Ishikawa (cell line): ENCODE results near the gene REN.

ENCODE experiments used
- CEBPB ChIP-seq: IDR thresholded peaks from 2 replicates; pipeline ENCODE4 v1.6.1; 2012
- CREB1 ChIP-seq: IDR thresholded peaks from 2 replicates; pipeline ENCODE4 v1.6.1; 2012; ENCODE audit warnings: low read depth
- EGR1 ChIP-seq: IDR thresholded peaks from 2 replicates; pipeline ENCODE4 v1.6.1; 2012
- EP300 ChIP-seq: IDR thresholded peaks from 2 replicates; pipeline ENCODE4 v1.6.1; 2012; ENCODE audit warnings: borderline replicate concordance
- FOXM1 ChIP-seq: IDR thresholded peaks from 2 replicates; pipeline ENCODE4 v1.6.1; 2012; ENCODE audit warnings: low read depth, borderline replicate concordance
- NFIC ChIP-seq: IDR thresholded peaks from 2 replicates; pipeline ENCODE4 v1.6.1; 2012
- RAD21 ChIP-seq: IDR thresholded peaks from 2 replicates; pipeline ENCODE4 v1.6.1; 2012; ENCODE audit warnings: low read depth
- TCF12 ChIP-seq: IDR thresholded peaks from 2 replicates; pipeline ENCODE4 v1.6.1; 2012; ENCODE audit warnings: low read depth
- ZBTB7A ChIP-seq: IDR thresholded peaks from 2 replicates; pipeline ENCODE4 v1.6.1; 2012; ENCODE audit warnings: low read depth
- TF ChIP-seq, protein P1 (sequence below): IDR thresholded peaks from 2 replicates; pipeline ENCODE4 v1.6.1; 2012
- TF ChIP-seq, protein P2 (sequence below): IDR thresholded peaks from 2 replicates; pipeline ENCODE4 v1.6.1; 2012; ENCODE audit warnings: low read depth, mild to moderate bottlenecking
- TF ChIP-seq, protein P3 (sequence below): IDR thresholded peaks from 2 replicates; pipeline ENCODE4 v1.6.1; 2012

DNA sequence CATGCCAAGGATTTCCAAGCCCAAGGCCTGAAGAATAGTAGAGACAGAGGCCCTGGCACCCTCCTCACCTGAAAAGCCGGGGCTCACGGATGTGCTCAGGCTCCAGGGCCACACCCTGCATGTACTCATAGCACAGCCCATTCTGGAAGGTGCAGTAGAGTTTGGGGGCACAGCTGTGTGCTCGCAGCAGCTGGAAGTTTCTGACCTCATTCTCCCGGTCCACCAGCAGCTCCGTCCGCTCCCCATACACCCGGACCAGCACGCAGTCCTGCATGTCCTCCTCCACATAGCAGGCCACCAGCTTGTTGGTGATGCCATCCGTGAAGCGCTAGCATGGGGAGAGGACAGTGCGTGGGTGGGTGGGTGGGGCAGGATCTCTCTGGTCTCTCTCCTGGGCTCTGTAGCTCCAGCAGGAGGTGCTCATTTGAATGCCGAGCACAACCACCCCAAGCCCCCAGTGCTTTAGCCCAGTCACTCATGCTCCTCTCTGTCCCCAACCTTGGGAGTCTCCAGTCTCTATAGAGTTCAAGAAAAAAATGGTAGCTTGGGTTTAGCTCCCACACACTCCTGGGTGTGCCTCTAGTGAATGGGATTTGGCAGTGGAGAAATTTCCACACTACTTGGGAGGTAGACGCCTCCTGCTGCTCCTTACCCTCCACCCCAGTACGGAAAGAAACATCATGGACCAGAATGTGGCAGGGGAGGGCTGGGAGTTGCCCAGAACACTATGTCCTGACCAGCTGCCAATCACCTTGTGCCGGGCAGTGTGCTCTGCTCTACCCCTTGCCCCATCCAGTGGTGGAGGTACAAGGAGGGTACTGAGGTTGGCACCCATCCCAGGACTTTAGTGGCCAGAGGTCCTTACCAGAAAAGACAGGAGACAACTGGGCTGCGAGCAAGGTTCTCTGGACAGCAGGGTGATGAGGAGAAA, 16.2 kb downstream of the REN start:
- TF ChIP-seq EGR1 (no peak), EP300 (no peak), FOXM1 (no peak), TCF12 (no peak), RAD21 (no peak), CREB1 (no peak), ZBTB7A (no peak), CEBPB (no peak), NFIC (no peak)
- TF ChIP-seq, protein P1, sequence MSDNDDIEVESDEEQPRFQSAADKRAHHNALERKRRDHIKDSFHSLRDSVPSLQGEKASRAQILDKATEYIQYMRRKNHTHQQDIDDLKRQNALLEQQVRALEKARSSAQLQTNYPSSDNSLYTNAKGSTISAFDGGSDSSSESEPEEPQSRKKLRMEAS, result no peak
- TF ChIP-seq, protein P2, sequence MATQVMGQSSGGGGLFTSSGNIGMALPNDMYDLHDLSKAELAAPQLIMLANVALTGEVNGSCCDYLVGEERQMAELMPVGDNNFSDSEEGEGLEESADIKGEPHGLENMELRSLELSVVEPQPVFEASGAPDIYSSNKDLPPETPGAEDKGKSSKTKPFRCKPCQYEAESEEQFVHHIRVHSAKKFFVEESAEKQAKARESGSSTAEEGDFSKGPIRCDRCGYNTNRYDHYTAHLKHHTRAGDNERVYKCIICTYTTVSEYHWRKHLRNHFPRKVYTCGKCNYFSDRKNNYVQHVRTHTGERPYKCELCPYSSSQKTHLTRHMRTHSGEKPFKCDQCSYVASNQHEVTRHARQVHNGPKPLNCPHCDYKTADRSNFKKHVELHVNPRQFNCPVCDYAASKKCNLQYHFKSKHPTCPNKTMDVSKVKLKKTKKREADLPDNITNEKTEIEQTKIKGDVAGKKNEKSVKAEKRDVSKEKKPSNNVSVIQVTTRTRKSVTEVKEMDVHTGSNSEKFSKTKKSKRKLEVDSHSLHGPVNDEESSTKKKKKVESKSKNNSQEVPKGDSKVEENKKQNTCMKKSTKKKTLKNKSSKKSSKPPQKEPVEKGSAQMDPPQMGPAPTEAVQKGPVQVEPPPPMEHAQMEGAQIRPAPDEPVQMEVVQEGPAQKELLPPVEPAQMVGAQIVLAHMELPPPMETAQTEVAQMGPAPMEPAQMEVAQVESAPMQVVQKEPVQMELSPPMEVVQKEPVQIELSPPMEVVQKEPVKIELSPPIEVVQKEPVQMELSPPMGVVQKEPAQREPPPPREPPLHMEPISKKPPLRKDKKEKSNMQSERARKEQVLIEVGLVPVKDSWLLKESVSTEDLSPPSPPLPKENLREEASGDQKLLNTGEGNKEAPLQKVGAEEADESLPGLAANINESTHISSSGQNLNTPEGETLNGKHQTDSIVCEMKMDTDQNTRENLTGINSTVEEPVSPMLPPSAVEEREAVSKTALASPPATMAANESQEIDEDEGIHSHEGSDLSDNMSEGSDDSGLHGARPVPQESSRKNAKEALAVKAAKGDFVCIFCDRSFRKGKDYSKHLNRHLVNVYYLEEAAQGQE, result no peak
- TF ChIP-seq, protein P3, sequence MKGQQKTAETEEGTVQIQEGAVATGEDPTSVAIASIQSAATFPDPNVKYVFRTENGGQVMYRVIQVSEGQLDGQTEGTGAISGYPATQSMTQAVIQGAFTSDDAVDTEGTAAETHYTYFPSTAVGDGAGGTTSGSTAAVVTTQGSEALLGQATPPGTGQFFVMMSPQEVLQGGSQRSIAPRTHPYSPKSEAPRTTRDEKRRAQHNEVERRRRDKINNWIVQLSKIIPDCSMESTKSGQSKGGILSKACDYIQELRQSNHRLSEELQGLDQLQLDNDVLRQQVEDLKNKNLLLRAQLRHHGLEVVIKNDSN, result no peak
